GM13976 (cell line): ENCODE data around the gene SH3RF3.

Source experiments
- DNase-seq: peaks from one replicate; pipeline ENCODE4 v3.0.0; 2012; ENCODE audit warnings: low spot score
- CTCF ChIP-seq: IDR thresholded peaks from 2 replicates; pipeline ENCODE4 v1.5.1; 2012; ENCODE audit warnings: borderline replicate concordance, mild to moderate bottlenecking; ENCODE audit not compliant: insufficient read depth; ENCODE audit errors: extremely low read depth, missing control alignments, control extremely low read depth
- in situ Hi-C: fragments of 300-500 bp; cut with MboI; formaldehyde crosslinking; loops from one replicate; pipeline ENCODE4 v1.12.0; 2022; ENCODE audit warnings: low sequenced_read_pairs, mixed read lengths, inconsistent platforms; ENCODE audit not compliant: unreplicated experiment

The SH3RF3 gene

GRCh38 chr2:109364217-109364616, 235.2 kb downstream of the SH3RF3 start:
- TF ChIP-seq CTCF = no peak
- DNase-seq = no peak
- in situ Hi-C loops = no loop called here

- in situ Hi-C loops = no loop called here
- DNase-seq = no peak
- TF ChIP-seq CTCF = no peak
These were observed 236.1 kb downstream of the SH3RF3 start for GRCh38 chr2:109365131-109365530.

- TF ChIP-seq CTCF = no peak
- in situ Hi-C loops = no loop called here
These were observed 238.7 kb downstream of the SH3RF3 start for GRCh38 chr2:109367683-109368082.

GRCh38 chr2:109368798-109369197, 239.8 kb downstream of the SH3RF3 start:
- no peak for DNase-seq
- in situ Hi-C loops = no loop called here
- no peak for TF ChIP-seq CTCF

More at GRCh38 chr2:109367683-109368082, 238.7 kb downstream of the SH3RF3 start:
- no peak for DNase-seq

- no peak for DNase-seq
- in situ Hi-C loops = no loop called here
- no peak for TF ChIP-seq CTCF
These were observed 240.7 kb downstream of the SH3RF3 start for GRCh38 chr2:109369671-109370191.

GRCh38 chr2:109370399-109371035, 241.5 kb downstream of the SH3RF3 start:
- DNase-seq = no peak
- in situ Hi-C loops = no loop called here
- TF ChIP-seq CTCF = no peak
